WI38 (cell line): ENCODE data around the gene HLA-DPA1.

ENCODE experiments used
- H3K4me3 ChIP-seq: 2 replicates; pipeline ENCODE4 v1.5.1; 2011; ENCODE audit warnings: low read depth, mild to moderate bottlenecking, control low read depth, low read length
- CTCF ChIP-seq: IDR thresholded peaks from 2 replicates; pipeline ENCODE4 v1.5.1; 2012; ENCODE audit warnings: low read depth, mild to moderate bottlenecking, control low read depth, low read length

HLA-DPA1 gene

GRCh38 chr6:33114406-33114805 is 41.0 kb upstream of the HLA-DPA1 start:
- no peak overlapping the region for H3K4me3 ChIP-seq
- no peak for TF ChIP-seq CTCF

GRCh38 chr6:33113755-33114154 is 40.3 kb upstream of the HLA-DPA1 start:
- H3K4me3 ChIP-seq, result no peak overlapping the region
- no peak for TF ChIP-seq CTCF

GRCh38 chr6:33112148-33112547 is 38.7 kb upstream of the HLA-DPA1 start:
- H3K4me3 ChIP-seq, result no peak overlapping the region
- no peak for TF ChIP-seq CTCF

GRCh38 chr6:33108307-33108706 is 34.9 kb upstream of the HLA-DPA1 start:
- no peak for TF ChIP-seq CTCF
- no peak overlapping the region for H3K4me3 ChIP-seq

- no peak for TF ChIP-seq CTCF
Measured at GRCh38 chr6:33107641-33108040, 34.2 kb upstream of the HLA-DPA1 start.

GRCh38 chr6:33105916-33106871 is 32.7 kb upstream of the HLA-DPA1 start:
- no peak overlapping the region for H3K4me3 ChIP-seq
- TF ChIP-seq CTCF, result no peak

More at GRCh38 chr6:33107641-33108040, 34.2 kb upstream of the HLA-DPA1 start:
- no peak overlapping the region for H3K4me3 ChIP-seq

- no peak overlapping the region for H3K4me3 ChIP-seq
- TF ChIP-seq CTCF, result no peak
Measured at GRCh38 chr6:33105386-33105785, 31.9 kb upstream of the HLA-DPA1 start.
